Panc1 (cell line): ENCODE data around the gene FTSJ3. TPM values are rescaled to one million over a fixed set of nuclear protein-coding genes. Genes with fewer than 3 reads are reported as not detected.
A peak's percentile ranks its signal among the peaks of the same experiment; 100 is the strongest.

Experiments
- ATAC-seq: fragments of 200-7000 bp; cut with Tn5 transposase; 2 replicates; pipeline ENCODE4 v1.9.1; 2020; ENCODE audit warnings: mild to moderate bottlenecking, moderate library complexity
- BruUV-seq: library from RNA; stranded (reverse); fragments of 400-500 nt; replicated peaks from 2 replicates; lab custom pipeline; 2021; lab: Mats Ljungman, UMichigan
- CTCF ChIA-PET: fragments of 300-600 bp; sonication (Branson Sonifier 250); formaldehyde crosslinking; loops from one replicate; lab custom pipeline; 2022; ENCODE audit warnings: antibody characterized with exemption; lab: Charles Lee
- POLR2A ChIA-PET: fragments of 300-600 bp; sonication (Branson Sonifier 250); formaldehyde crosslinking; loops from one replicate; lab custom pipeline; 2022; ENCODE audit warnings: antibody characterized with exemption; lab: Charles Lee
- DNase-seq: peaks from one replicate; pipeline ENCODE4 v3.0.0-alpha.2; 2010; ENCODE audit warnings: low read depth, low spot score
- H3K27ac ChIP-seq: 2 replicates; pipeline ENCODE4 v1.5.1; 2011; ENCODE audit warnings: mild to moderate bottlenecking, low read length, inconsistent platforms
- H3K27me3 ChIP-seq: fragments of 200-500 bp; sonication (Bioruptor generic); 2 replicates; pipeline ENCODE4 v1.6.0; 2014; ENCODE audit warnings: low read length, inconsistent platforms; ENCODE audit not compliant: control insufficient read depth, insufficient read depth
- H3K36me3 ChIP-seq: fragments of 200-500 bp; sonication (Bioruptor generic); 2 replicates; pipeline ENCODE4 v1.5.1; 2014; ENCODE audit warnings: inconsistent platforms, mild to moderate bottlenecking, low read length, moderate library complexity; ENCODE audit not compliant: control insufficient read depth, insufficient read depth
- H3K4me1 ChIP-seq: 2 replicates; pipeline ENCODE4 v1.5.1; 2011; ENCODE audit warnings: inconsistent platforms, mild to moderate bottlenecking, low read length, moderate library complexity; ENCODE audit not compliant: control insufficient read depth, insufficient read depth
- H3K4me3 ChIP-seq, 2 experiments: 2 replicates each; pipeline ENCODE4 v1.5.1; 2011 to 2012; ENCODE audit warnings: low read depth in 2 of 2, low read length in 2 of 2, mild to moderate bottlenecking in 2 of 2, inconsistent platforms in 1 of 2, moderate library complexity in 1 of 2
- H3K9me3 ChIP-seq: fragments of 200-500 bp; sonication (Bioruptor generic); 2 replicates; pipeline ENCODE4 v1.5.1; 2014; ENCODE audit warnings: low read depth, mild to moderate bottlenecking, inconsistent platforms, low read length, moderate library complexity; ENCODE audit not compliant: control insufficient read depth, insufficient read depth
- POLR2AphosphoS5 ChIP-seq: IDR thresholded peaks from 2 replicates; pipeline ENCODE4 v1.6.1; 2012; ENCODE audit warnings: mild to moderate bottlenecking, low read depth, low read length, moderate library complexity
- SIN3A ChIP-seq: IDR thresholded peaks from 2 replicates; pipeline ENCODE4 v1.6.1; 2012; ENCODE audit warnings: low read depth, mild to moderate bottlenecking, low read length, moderate library complexity, borderline replicate concordance; ENCODE audit not compliant: insufficient read depth
- TCF7L2 ChIP-seq: IDR thresholded peaks from 2 replicates; pipeline ENCODE4 v1.6.1; 2011; ENCODE audit warnings: mild to moderate bottlenecking, low read depth, low read length, inconsistent platforms
- in situ Hi-C: cut with HindIII; loops from 2 replicates; pipeline ENCODE4 v1.10.0; 2016; ENCODE audit warnings: low sequenced_read_pairs, low pct_unique_long_range_greater_than_20kb
- intact Hi-C: fragments of 100-400 bp; cut with micrococcal nuclease; formaldehyde crosslinking; loops from one replicate; pipeline ENCODE4 v1.10.0; 2022; ENCODE audit not compliant: unreplicated experiment
- total RNA-seq: library from RNA; stranded (reverse); gene quantifications from one replicate; pipeline ENCODE4 v1.2.1, GENCODE V29; 2021; ENCODE audit not compliant: unreplicated experiment
- TF ChIP-seq, protein P1 (sequence below): fragments of 450-650 bp; IDR thresholded peaks from 2 replicates; pipeline ENCODE4 v1.5.1; 2017; ENCODE audit warnings: mild to moderate bottlenecking
- TF ChIP-seq, protein P2 (sequence below), 2 experiments: IDR thresholded peaks; 2 replicates each; pipeline ENCODE4 v1.6.1; 2011 to 2012; ENCODE audit warnings: low read depth in 2 of 2, control low read depth in 1 of 2, low read length in 1 of 2, mild to moderate bottlenecking in 1 of 2, moderate library complexity in 1 of 2; ENCODE audit not compliant: insufficient read depth in 1 of 2

The FTSJ3 gene
- total RNA-seq, 1 experiment from 2014 or later, result 41.3 TPM

DNA sequence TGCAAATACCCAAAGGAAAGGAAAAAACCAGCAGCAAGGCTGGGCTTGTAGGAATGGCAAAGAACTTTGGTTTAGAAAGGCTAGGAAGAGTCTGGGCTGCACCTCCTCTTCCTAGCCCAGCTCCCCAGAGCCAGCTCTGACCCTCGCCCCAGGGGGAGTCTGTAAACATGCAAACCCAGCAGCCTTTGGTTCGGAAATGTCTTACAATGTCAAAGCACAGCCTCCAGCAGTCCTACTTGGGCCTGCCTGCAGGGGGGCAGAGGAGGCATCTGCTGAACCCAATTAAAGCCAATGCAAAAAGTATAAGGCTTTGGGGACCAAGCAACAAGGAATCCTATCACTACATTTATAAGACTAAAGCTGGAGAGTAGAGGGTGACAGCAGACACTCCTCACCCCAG, 5.0 kb upstream of the FTSJ3 start:
- TF ChIP-seq, protein P1, sequence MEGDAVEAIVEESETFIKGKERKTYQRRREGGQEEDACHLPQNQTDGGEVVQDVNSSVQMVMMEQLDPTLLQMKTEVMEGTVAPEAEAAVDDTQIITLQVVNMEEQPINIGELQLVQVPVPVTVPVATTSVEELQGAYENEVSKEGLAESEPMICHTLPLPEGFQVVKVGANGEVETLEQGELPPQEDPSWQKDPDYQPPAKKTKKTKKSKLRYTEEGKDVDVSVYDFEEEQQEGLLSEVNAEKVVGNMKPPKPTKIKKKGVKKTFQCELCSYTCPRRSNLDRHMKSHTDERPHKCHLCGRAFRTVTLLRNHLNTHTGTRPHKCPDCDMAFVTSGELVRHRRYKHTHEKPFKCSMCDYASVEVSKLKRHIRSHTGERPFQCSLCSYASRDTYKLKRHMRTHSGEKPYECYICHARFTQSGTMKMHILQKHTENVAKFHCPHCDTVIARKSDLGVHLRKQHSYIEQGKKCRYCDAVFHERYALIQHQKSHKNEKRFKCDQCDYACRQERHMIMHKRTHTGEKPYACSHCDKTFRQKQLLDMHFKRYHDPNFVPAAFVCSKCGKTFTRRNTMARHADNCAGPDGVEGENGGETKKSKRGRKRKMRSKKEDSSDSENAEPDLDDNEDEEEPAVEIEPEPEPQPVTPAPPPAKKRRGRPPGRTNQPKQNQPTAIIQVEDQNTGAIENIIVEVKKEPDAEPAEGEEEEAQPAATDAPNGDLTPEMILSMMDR, result no peak
- TF ChIP-seq POLR2AphosphoS5, result no peak
- TF ChIP-seq, protein P2, sequence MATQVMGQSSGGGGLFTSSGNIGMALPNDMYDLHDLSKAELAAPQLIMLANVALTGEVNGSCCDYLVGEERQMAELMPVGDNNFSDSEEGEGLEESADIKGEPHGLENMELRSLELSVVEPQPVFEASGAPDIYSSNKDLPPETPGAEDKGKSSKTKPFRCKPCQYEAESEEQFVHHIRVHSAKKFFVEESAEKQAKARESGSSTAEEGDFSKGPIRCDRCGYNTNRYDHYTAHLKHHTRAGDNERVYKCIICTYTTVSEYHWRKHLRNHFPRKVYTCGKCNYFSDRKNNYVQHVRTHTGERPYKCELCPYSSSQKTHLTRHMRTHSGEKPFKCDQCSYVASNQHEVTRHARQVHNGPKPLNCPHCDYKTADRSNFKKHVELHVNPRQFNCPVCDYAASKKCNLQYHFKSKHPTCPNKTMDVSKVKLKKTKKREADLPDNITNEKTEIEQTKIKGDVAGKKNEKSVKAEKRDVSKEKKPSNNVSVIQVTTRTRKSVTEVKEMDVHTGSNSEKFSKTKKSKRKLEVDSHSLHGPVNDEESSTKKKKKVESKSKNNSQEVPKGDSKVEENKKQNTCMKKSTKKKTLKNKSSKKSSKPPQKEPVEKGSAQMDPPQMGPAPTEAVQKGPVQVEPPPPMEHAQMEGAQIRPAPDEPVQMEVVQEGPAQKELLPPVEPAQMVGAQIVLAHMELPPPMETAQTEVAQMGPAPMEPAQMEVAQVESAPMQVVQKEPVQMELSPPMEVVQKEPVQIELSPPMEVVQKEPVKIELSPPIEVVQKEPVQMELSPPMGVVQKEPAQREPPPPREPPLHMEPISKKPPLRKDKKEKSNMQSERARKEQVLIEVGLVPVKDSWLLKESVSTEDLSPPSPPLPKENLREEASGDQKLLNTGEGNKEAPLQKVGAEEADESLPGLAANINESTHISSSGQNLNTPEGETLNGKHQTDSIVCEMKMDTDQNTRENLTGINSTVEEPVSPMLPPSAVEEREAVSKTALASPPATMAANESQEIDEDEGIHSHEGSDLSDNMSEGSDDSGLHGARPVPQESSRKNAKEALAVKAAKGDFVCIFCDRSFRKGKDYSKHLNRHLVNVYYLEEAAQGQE (IDR thresholded peaks at IDR 0.05; ENCODE audit: insufficient read depth in 1 of 2, low read depth in 2 of 2, low read length in 1 of 2), result no peak
- no peak for TF ChIP-seq TCF7L2
- Histone ChIP-seq H3K27ac (no peak overlapping the region), H3K4me1 (peaks cover 13% of the 10 kb centered on the region), H3K9me3 (no peaks in the 10 kb centered on the region), H3K36me3 (peaks cover 28% of the 10 kb centered on the region), H3K27me3 (no peaks in the 10 kb centered on the region), H3K4me3 (no peak overlapping the region)
- DNase-seq, result no peak
- ChIA-PET CTCF (no interaction called here), POLR2A (no interaction called here)
- ATAC-seq, result no peak
- in situ Hi-C loops (no loop called here), intact Hi-C loops (no loop called here)
- TSS peak; percentile 52 for BruUV-seq

DNA sequence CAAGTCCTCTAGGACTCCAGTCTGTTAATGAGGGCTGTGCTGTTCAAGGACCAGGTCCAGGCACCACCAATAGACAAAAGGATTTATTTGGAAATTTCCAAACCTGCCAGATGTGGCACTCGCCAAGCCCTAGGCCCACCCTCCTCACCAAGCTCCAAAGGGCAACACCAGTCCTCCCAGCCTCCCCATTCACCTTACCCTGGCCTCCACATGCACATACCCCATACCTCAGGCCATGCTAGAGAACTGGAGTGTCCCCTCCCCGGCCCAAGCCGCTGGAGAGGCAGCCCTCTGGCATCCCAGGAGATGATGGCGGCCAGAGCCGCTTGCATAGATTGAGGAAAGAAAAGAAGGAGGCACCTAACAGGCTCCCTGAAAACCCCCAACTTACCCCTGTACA, 4.6 kb upstream of the FTSJ3 start:
- ChIA-PET POLR2A (no interaction called here), CTCF (no interaction called here)
- Histone ChIP-seq H3K9me3 (no peaks in the 10 kb centered on the region), H3K4me1 (peaks cover 13% of the 10 kb centered on the region), H3K27ac (no peak overlapping the region), H3K27me3 (no peaks in the 10 kb centered on the region), H3K36me3 (peaks cover 28% of the 10 kb centered on the region), H3K4me3 (no peak overlapping the region)
- intact Hi-C loops (no loop called here), in situ Hi-C loops (no loop called here)
- TF ChIP-seq, protein P1, result no peak
- TF ChIP-seq, protein P2 (IDR thresholded peaks at IDR 0.05; ENCODE audit: insufficient read depth in 1 of 2, low read depth in 2 of 2, low read length in 1 of 2), result no peak
- TF ChIP-seq POLR2AphosphoS5 (no peak), SIN3A (no peak), TCF7L2 (no peak)
- no TSS peak for BruUV-seq
- no peak for ATAC-seq
- DNase-seq, result no peak
